Measurements from ENCODE around the gene SPRR5. TPM values are rescaled to one million over a fixed set of nuclear protein-coding genes. Genes with fewer than 3 reads are reported as not detected.

The SPRR5 gene
- total RNA-seq, 1 donor, result not detected

DNA sequence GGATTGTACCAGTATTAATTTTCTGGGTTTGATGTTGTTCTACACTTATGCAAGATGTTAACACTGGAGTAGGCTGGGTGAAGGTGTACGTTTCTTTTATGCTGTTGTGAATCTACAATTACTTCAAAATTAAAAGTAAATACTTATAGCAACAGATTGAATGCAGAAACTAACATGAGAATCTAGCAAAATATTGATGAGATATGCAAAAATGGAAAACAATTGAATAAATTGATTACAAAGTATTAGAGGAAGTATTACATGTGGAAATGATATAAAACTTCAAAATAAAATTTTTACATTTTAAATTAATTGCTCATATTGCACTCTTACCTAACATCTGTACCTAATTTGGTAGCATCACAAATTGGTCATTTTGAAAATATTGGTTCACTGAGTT, 48.8 kb downstream of the SPRR5 start:
- Histone ChIP-seq H3K36me3 (ENCODE audit: insufficient read depth, low read length) (no peaks in the 10 kb centered on the region), H2AFZ (ENCODE audit: low read length) (no peak overlapping the region), H3K27me3 (ENCODE audit: insufficient read depth, low read length) (no peaks in the 10 kb centered on the region), H3K79me2 (ENCODE audit: insufficient read depth, low read length) (no peaks in the 10 kb centered on the region), H3K4me2 (ENCODE audit: insufficient read depth, low read length) (no peak overlapping the region), H3K4me1 (ENCODE audit: insufficient read depth, low read length) (no peaks in the 10 kb centered on the region), H3K9me3 (ENCODE audit: low read depth, low read length) (no peaks in the 10 kb centered on the region), H4K20me1 (ENCODE audit: insufficient read depth, low read length) (no peaks in the 10 kb centered on the region), H3K4me3 (ENCODE audit: insufficient read depth, low read length) (no peak overlapping the region), H3K27ac (ENCODE audit: low read depth, low read length) (no peak overlapping the region)
- DNase-seq (ENCODE audit: insufficient read length, low spot score, missing footprints), result peak; percentile 44
- TF ChIP-seq, protein P1, sequence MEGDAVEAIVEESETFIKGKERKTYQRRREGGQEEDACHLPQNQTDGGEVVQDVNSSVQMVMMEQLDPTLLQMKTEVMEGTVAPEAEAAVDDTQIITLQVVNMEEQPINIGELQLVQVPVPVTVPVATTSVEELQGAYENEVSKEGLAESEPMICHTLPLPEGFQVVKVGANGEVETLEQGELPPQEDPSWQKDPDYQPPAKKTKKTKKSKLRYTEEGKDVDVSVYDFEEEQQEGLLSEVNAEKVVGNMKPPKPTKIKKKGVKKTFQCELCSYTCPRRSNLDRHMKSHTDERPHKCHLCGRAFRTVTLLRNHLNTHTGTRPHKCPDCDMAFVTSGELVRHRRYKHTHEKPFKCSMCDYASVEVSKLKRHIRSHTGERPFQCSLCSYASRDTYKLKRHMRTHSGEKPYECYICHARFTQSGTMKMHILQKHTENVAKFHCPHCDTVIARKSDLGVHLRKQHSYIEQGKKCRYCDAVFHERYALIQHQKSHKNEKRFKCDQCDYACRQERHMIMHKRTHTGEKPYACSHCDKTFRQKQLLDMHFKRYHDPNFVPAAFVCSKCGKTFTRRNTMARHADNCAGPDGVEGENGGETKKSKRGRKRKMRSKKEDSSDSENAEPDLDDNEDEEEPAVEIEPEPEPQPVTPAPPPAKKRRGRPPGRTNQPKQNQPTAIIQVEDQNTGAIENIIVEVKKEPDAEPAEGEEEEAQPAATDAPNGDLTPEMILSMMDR (IDR thresholded peaks at IDR 0.05; ENCODE audit: extremely low read depth, low read depth, low read length), result no peak

DNA sequence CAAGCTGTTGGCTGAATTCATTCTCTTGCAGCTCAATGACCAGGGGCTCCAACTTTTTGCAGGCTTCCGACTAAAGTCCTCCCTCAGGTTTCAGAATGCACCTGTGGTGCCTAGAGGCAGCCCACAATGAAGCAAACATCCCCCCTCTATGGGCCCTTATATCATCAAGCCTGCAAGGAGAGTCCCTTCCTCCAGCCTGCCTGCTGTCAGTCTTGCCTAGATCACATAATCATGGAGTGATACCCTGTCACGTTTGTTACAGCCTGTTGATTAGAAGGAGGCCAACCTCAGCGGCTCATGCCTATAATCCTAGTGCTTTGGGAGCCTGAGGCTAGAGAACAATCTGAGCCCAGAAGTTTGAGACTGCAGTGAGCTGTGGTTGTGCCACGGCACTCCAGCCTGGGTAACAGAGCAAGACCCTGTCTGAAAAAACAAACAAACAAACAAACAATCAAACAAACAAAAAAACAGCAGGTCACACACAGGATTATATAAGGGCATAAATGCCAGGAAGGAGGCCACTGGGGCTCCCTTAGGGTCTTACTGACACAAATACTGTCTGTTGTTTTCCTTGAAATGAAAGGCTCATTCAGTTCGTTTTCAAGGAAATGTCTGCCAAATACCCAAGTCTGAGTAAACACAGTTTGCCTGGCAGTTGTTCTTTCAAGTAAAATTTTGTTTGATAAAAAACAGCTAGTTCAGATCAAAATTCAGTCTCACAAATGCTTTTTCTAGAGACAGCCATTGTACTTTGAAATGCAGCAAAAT, 49.8 kb downstream of the SPRR5 start:
- TF ChIP-seq, protein P1 (IDR thresholded peaks at IDR 0.05; ENCODE audit: extremely low read depth, low read depth, low read length), result no peak
- Histone ChIP-seq H3K4me2 (ENCODE audit: insufficient read depth, low read length) (no peak overlapping the region), H3K36me3 (ENCODE audit: insufficient read depth, low read length) (no peaks in the 10 kb centered on the region), H4K20me1 (ENCODE audit: insufficient read depth, low read length) (no peaks in the 10 kb centered on the region), H3K27ac (ENCODE audit: low read depth, low read length) (no peak overlapping the region), H3K4me1 (ENCODE audit: insufficient read depth, low read length) (no peaks in the 10 kb centered on the region), H3K27me3 (ENCODE audit: insufficient read depth, low read length) (no peaks in the 10 kb centered on the region), H3K9me3 (ENCODE audit: low read depth, low read length) (no peaks in the 10 kb centered on the region), H3K79me2 (ENCODE audit: insufficient read depth, low read length) (no peaks in the 10 kb centered on the region), H3K4me3 (ENCODE audit: insufficient read depth, low read length) (no peak overlapping the region), H2AFZ (ENCODE audit: low read length) (no peak overlapping the region)
- DNase-seq (ENCODE audit: insufficient read length, low spot score, missing footprints), result no peak

DNA sequence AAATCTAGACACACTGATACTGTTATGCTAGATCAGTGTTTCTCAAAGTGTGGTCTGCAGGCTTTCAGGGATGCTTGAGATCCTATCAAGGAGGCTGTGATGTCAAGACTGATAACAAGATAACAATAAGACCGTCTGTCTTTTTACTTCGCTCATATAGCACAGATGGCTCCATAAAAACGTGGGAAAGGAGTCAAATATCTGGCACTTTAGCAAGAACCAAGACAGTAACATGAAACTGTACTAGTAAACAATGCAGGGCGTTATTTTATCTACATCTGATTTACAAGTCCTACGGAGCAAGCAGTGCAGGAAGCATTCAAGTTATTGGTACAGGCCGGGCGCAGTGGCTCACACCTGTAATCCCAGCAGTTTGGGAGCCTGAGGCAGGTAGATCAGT, 50.9 kb downstream of the SPRR5 start:
- TF ChIP-seq, protein P1 (IDR thresholded peaks at IDR 0.05; ENCODE audit: extremely low read depth, low read depth, low read length), result no peak
- Histone ChIP-seq H3K27ac (ENCODE audit: low read depth, low read length) (no peak overlapping the region), H2AFZ (ENCODE audit: low read length) (no peak overlapping the region), H3K4me3 (ENCODE audit: insufficient read depth, low read length) (no peak overlapping the region), H3K9me3 (ENCODE audit: low read depth, low read length) (no peaks in the 10 kb centered on the region), H3K79me2 (ENCODE audit: insufficient read depth, low read length) (no peaks in the 10 kb centered on the region), H3K27me3 (ENCODE audit: insufficient read depth, low read length) (no peaks in the 10 kb centered on the region), H3K4me1 (ENCODE audit: insufficient read depth, low read length) (no peaks in the 10 kb centered on the region), H3K4me2 (ENCODE audit: insufficient read depth, low read length) (no peak overlapping the region), H4K20me1 (ENCODE audit: insufficient read depth, low read length) (no peaks in the 10 kb centered on the region), H3K36me3 (ENCODE audit: insufficient read depth, low read length) (no peaks in the 10 kb centered on the region)
- no peak for DNase-seq (ENCODE audit: insufficient read length, low spot score, missing footprints)

DNA sequence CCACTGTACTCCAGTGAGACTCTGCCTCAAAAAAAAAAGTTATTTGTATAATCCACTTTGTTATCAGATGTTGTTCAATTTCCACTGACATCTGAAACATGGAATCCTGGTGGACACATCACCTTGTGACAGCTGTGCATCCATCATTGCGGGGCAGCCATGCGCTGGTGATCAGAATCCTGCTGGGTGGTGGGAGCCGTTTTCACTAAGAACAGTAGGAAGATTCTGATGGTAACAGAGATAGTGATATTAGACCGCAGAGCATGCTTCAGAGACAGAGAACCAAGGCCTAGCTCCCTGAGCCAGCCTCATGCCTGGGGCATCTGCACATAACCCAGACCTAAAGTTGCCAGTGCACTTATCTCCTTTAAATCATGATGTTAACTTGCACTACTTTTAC, 51.5 kb downstream of the SPRR5 start:
- no peak for DNase-seq (ENCODE audit: insufficient read length, low spot score, missing footprints)
- Histone ChIP-seq H3K27ac (ENCODE audit: low read depth, low read length) (no peak overlapping the region), H3K36me3 (ENCODE audit: insufficient read depth, low read length) (no peaks in the 10 kb centered on the region), H3K79me2 (ENCODE audit: insufficient read depth, low read length) (no peaks in the 10 kb centered on the region), H3K4me3 (ENCODE audit: insufficient read depth, low read length) (no peak overlapping the region), H3K9me3 (ENCODE audit: low read depth, low read length) (no peaks in the 10 kb centered on the region), H2AFZ (ENCODE audit: low read length) (no peak overlapping the region), H3K4me2 (ENCODE audit: insufficient read depth, low read length) (no peak overlapping the region), H3K4me1 (ENCODE audit: insufficient read depth, low read length) (no peaks in the 10 kb centered on the region), H3K27me3 (ENCODE audit: insufficient read depth, low read length) (no peaks in the 10 kb centered on the region), H4K20me1 (ENCODE audit: insufficient read depth, low read length) (no peaks in the 10 kb centered on the region)
- TF ChIP-seq, protein P1 (IDR thresholded peaks at IDR 0.05; ENCODE audit: extremely low read depth, low read depth, low read length), result no peak

Small RNA genes within 50 kb of the gene (small RNA-seq; reads per million reads assigned to genes)
- gene SPRR1A, result not detected

Other genes starting within 250 kb of the SPRR5 start
- not detected in 2 replicates for gene LCE2A, start 248.9 kb upstream of the SPRR5 start, total RNA-seq
- not detected in 2 replicates for gene LCE4A, start 239.0 kb upstream of the SPRR5 start, total RNA-seq
- gene KPRP, start 189.2 kb upstream of the SPRR5 start, total RNA-seq, result not detected in 2 replicates
- not detected in 2 replicates for gene LCE1F, start 172.1 kb upstream of the SPRR5 start, total RNA-seq
- gene LCE1E, start 160.9 kb upstream of the SPRR5 start, total RNA-seq, result not detected in 2 replicates
- not detected in 2 replicates for gene LCE1D, start 150.5 kb upstream of the SPRR5 start, total RNA-seq
- not detected in 2 replicates for gene LCE1C, start 140.6 kb upstream of the SPRR5 start, total RNA-seq
- gene LCE1B, start 135.2 kb upstream of the SPRR5 start, total RNA-seq, result not detected in 2 replicates
- gene LCE1A, start 119.7 kb upstream of the SPRR5 start, total RNA-seq, result not detected in 2 replicates
- gene LCE6A, start 104.3 kb upstream of the SPRR5 start, total RNA-seq, result not detected in 2 replicates
- gene LCE7A, start 87.2 kb upstream of the SPRR5 start, total RNA-seq, result not detected in 2 replicates
- not detected in 2 replicates for gene SMCP, start 68.9 kb upstream of the SPRR5 start, total RNA-seq
- gene IVL, start 38.7 kb upstream of the SPRR5 start, total RNA-seq, result not detected in 2 replicates
- not detected in 2 replicates for gene SPRR4, start 23.4 kb downstream of the SPRR5 start, total RNA-seq
- gene SPRR1A, start 36.9 kb downstream of the SPRR5 start, total RNA-seq, result not detected in 2 replicates
- gene SPRR3, start 54.5 kb downstream of the SPRR5 start, total RNA-seq, result not detected in 2 replicates
- not detected in 2 replicates for gene SPRR1B, start 84.0 kb downstream of the SPRR5 start, total RNA-seq
- not detected in 2 replicates for gene SPRR2D, start 93.9 kb downstream of the SPRR5 start, total RNA-seq
- gene SPRR2A, start 110.3 kb downstream of the SPRR5 start, total RNA-seq, result not detected in 2 replicates
- gene SPRR2B, start 124.4 kb downstream of the SPRR5 start, total RNA-seq, result not detected in 2 replicates
- not detected in 2 replicates for gene SPRR2E, start 147.3 kb downstream of the SPRR5 start, total RNA-seq
- gene SPRR2F, start 166.3 kb downstream of the SPRR5 start, total RNA-seq, result not detected in 2 replicates
- gene SPRR2G, start 203.7 kb downstream of the SPRR5 start, total RNA-seq, result not detected in 2 replicates

Data from osteoblast (primary cell).